ENCODE measurements around the gene CACNA1F.

The CACNA1F gene

DNA sequence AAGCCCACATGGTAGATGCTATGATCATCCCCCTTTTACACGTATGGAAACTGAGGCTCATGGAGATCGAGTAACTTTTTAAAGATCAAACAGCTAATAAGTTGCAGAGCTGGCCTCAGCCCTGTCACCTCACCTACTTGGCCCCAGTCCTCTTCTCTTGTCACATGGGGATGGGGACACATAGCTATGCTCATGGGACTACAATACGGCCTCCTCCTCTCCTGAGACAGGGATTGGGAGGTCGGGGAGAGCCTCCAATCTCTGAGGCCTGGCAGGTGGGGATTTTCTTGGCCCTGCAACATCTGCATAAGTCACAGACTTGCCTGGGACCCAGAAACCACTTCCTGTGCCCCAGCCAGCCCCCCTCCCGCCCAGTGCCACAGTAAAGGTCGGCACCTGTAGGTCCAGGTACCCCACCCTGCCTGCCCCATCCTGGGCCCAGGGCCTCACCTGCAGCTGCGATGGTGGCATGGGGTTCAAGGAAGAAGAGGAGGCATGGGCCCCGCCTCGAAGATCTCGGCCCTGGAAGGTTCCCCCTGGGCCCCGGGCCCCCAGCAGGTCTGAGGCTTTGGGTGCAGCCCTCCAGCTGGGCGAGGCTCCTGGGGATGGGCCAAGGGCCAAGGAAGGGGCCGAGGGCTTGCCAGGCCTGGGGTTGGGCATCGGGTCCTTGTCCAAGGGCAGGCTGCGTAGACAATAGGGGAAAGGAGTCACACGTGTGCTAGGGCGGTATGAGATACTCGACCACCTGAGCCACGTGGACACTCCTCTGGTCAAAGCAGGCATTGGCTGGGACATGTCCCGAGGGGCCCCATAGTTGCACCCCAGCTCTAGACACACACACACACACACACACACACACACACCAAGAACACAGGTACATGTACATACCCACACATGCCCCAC, 25.0 kb upstream of the CACNA1F start:
- ATAC-seq: no peak
- TF ChIP-seq RARB (CRISPR knock-in tag; IDR thresholded peaks at IDR 0.05): no peak
- no peak for TF ChIP-seq ARNTL (CRISPR knock-in tag; IDR thresholded peaks at IDR 0.05; ENCODE audit: borderline replicate concordance, low read depth)
- TF ChIP-seq, protein P1, sequence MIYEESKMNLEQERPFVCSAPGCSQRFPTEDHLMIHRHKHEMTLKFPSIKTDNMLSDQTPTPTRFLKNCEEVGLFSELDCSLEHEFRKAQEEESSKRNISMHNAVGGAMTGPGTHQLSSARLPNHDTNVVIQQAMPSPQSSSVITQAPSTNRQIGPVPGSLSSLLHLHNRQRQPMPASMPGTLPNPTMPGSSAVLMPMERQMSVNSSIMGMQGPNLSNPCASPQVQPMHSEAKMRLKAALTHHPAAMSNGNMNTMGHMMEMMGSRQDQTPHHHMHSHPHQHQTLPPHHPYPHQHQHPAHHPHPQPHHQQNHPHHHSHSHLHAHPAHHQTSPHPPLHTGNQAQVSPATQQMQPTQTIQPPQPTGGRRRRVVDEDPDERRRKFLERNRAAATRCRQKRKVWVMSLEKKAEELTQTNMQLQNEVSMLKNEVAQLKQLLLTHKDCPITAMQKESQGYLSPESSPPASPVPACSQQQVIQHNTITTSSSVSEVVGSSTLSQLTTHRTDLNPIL (CRISPR knock-in tag; IDR thresholded peaks at IDR 0.05; ENCODE audit: low read depth): no peak
- no peak for TF ChIP-seq PATZ1 (CRISPR knock-in tag; IDR thresholded peaks at IDR 0.05; ENCODE audit: borderline replicate concordance)
- no peak for TF ChIP-seq ZFP30 (CRISPR knock-in tag; IDR thresholded peaks at IDR 0.05)

DNA sequence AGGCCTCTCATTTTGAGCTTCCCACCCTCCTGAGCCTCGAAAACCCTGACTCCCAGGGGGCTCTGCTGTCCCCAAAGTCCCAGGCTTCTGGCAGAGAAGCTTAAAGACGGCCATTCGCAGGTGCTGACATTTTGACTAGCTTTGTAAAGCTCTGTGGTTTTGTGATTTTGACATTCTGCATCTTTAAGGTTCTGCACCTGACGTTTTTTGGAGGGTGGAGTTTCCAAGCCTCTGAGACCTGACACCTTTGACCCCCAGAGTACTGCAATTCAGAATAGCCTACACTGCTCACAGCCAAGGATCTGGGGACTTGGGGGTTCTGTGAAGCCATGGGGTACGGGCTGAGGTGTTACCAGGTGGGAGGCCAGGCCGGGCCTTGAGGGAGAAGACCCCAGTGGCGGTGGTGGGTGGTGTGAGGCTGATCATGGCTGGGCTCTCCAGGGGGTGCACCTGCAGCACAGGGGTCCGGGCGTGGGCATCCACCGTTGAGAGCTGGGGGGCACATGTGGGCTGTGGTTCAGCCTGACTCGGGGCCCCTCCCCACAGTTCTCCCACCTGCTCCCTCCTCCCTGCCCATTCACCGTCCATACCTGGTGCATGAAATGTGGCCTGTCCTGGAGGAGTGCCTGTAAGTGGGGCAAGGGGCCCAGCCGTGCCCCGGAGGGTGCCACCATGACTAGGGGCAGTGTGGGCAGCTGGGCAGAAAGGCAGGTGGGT, 24.1 kb upstream of the CACNA1F start:
- TF ChIP-seq ZFP30 (CRISPR knock-in tag; IDR thresholded peaks at IDR 0.05) (no peak), TOX (CRISPR knock-in tag; IDR thresholded peaks at IDR 0.05; ENCODE audit: borderline replicate concordance) (no peak), GLIS3 (CRISPR knock-in tag; IDR thresholded peaks at IDR 0.05) (no peak), CSDC2 (CRISPR knock-in tag; IDR thresholded peaks at IDR 0.05) (no peak), ESRRG (CRISPR knock-in tag; IDR thresholded peaks at IDR 0.05) (no peak)
- TF ChIP-seq, protein P2, sequence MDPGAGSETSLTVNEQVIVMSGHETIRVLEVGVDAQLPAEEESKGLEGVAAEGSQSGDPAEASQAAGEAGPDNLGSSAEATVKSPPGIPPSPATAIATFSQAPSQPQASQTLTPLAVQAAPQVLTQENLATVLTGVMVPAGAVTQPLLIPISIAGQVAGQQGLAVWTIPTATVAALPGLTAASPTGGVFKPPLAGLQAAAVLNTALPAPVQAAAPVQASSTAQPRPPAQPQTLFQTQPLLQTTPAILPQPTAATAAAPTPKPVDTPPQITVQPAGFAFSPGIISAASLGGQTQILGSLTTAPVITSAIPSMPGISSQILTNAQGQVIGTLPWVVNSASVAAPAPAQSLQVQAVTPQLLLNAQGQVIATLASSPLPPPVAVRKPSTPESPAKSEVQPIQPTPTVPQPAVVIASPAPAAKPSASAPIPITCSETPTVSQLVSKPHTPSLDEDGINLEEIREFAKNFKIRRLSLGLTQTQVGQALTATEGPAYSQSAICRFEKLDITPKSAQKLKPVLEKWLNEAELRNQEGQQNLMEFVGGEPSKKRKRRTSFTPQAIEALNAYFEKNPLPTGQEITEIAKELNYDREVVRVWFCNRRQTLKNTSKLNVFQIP (CRISPR knock-in tag; IDR thresholded peaks at IDR 0.05; ENCODE audit: borderline replicate concordance, low read depth): no peak
- TF ChIP-seq, protein P3, sequence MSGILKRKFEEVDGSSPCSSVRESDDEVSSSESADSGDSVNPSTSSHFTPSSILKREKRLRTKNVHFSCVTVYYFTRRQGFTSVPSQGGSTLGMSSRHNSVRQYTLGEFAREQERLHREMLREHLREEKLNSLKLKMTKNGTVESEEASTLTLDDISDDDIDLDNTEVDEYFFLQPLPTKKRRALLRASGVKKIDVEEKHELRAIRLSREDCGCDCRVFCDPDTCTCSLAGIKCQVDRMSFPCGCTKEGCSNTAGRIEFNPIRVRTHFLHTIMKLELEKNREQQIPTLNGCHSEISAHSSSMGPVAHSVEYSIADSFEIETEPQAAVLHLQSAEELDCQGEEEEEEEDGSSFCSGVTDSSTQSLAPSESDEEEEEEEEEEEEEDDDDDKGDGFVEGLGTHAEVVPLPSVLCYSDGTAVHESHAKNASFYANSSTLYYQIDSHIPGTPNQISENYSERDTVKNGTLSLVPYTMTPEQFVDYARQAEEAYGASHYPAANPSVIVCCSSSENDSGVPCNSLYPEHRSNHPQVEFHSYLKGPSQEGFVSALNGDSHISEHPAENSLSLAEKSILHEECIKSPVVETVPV (CRISPR knock-in tag; IDR thresholded peaks at IDR 0.05): no peak
- ATAC-seq: no peak

DNA sequence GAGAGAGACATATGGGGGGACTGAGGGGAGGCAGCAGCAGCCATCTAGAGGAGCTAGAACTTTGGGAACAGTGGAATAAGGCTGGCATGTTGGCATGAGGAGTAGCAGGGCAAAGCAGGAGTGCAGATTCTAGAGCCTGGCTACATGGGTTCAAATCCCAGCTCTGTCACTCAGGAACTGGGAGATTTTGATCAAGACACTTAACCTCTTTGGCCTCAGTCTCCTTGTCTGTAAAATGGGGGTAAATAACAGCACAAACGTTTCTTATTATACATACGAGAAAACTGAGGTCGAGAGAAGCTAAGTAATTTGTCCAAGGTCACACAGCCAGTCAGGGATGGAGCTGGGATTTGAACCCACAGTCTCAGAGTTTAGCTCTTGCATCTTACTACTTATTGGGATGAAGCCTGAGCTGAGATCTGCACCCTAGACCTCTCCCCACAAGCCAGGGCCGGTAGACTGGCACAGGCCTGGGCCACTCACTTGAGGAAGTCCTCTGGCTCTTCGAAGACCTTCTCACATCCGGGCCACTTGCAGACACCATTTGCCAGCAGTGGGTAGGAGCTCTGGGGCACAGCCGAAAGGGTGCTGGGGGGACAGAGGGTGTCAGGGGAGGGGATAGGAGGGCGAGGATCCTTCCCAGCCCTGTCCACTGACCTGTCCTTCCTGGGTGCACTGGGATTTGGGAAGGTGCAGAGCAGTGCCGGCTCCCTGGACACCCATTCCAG, 23.3 kb upstream of the CACNA1F start:
- TF ChIP-seq ZNF8 (CRISPR knock-in tag; IDR thresholded peaks at IDR 0.05) (no peak), ZFP30 (CRISPR knock-in tag; IDR thresholded peaks at IDR 0.05) (no peak), SNAI2 (CRISPR knock-in tag; IDR thresholded peaks at IDR 0.05) (no peak), ZFP3 (CRISPR knock-in tag; IDR thresholded peaks at IDR 0.05) (no peak), CSDC2 (CRISPR knock-in tag; IDR thresholded peaks at IDR 0.05) (no peak), BACH2 (CRISPR knock-in tag; IDR thresholded peaks at IDR 0.05; ENCODE audit: borderline replicate concordance) (no peak), OSR1 (CRISPR knock-in tag; IDR thresholded peaks at IDR 0.05) (no peak), TCF4 (CRISPR knock-in tag; IDR thresholded peaks at IDR 0.05; ENCODE audit: borderline replicate concordance) (no peak), ZNF565 (CRISPR knock-in tag; conservative IDR thresholded peaks at IDR 0.05; ENCODE audit: low read depth) (no peak)
- TF ChIP-seq, protein P3 (CRISPR knock-in tag; IDR thresholded peaks at IDR 0.05): no peak
- ATAC-seq: no peak

All from SK-N-SH treated with all-trans-retinoic acid at 6 μM for 48 hours (cell line).